ENCODE results near the gene CDKL1.

GRCh38 chr14:50308363-50308915, 88.2 kb downstream of the CDKL1 start:
- TF ChIP-seq CTCF (optimal IDR thresholded peaks at IDR 0.05 in 1 of 3, IDR thresholded peaks at IDR 0.05 in 1 of 3, conservative IDR thresholded peaks at IDR 0.05 in 1 of 3; ENCODE audit: extremely low read depth in 1 of 3, insufficient read depth in 2 of 3, low read length in 3 of 3) (no peak), EZH2 (IDR thresholded peaks at IDR 0.05; ENCODE audit: low read length) (no peak)

Data from keratinocyte (primary cell).